ENCODE data around the gene PLSCR4. TPM values are rescaled to one million over a fixed set of nuclear protein-coding genes. Genes with fewer than 3 reads are reported as not detected.

The PLSCR4 gene
- total RNA-seq, 1 donor from 2014 or later = 3.6 TPM

GRCh38 chr3:146195605-146196004 lies 55.3 kb downstream of the PLSCR4 start:
- H3K4me3 ChIP-seq (ENCODE audit: low read depth, low read length) = no peak overlapping the region
- H3K36me3 ChIP-seq (ENCODE audit: control insufficient read depth, insufficient read depth, low read length) = no peaks in the 10 kb centered on the region
- no peak for DNase-seq (ENCODE audit: low read depth)
- H3K27me3 ChIP-seq (ENCODE audit: control insufficient read depth, insufficient read depth, low read length) = no peaks in the 10 kb centered on the region
- no peak for TF ChIP-seq CTCF (IDR thresholded peaks at IDR 0.05; ENCODE audit: insufficient read depth, low read length, poor library complexity, severe bottlenecking)

- Histone ChIP-seq H3K27me3 (ENCODE audit: control insufficient read depth, insufficient read depth, low read length) (no peaks in the 10 kb centered on the region), H3K36me3 (ENCODE audit: control insufficient read depth, insufficient read depth, low read length) (no peaks in the 10 kb centered on the region), H3K4me3 (ENCODE audit: low read depth, low read length) (no peak overlapping the region)
- no peak for TF ChIP-seq CTCF (IDR thresholded peaks at IDR 0.05; ENCODE audit: insufficient read depth, low read length, poor library complexity, severe bottlenecking)
- DNase-seq (ENCODE audit: low read depth) = no peak
These were observed 55.9 kb downstream of the PLSCR4 start for GRCh38 chr3:146195030-146195429.

- no peaks in the 10 kb centered on the region for H3K27me3 ChIP-seq (ENCODE audit: control insufficient read depth, insufficient read depth, low read length)
- no peak for TF ChIP-seq CTCF (IDR thresholded peaks at IDR 0.05; ENCODE audit: insufficient read depth, low read length, poor library complexity, severe bottlenecking)
These were observed 59.9 kb downstream of the PLSCR4 start for GRCh38 chr3:146191051-146191450.

GRCh38 chr3:146189519-146190173 lies 61.3 kb downstream of the PLSCR4 start:
- DNase-seq (ENCODE audit: low read depth) = no peak
- peak; percentile 71 for TF ChIP-seq CTCF (IDR thresholded peaks at IDR 0.05; ENCODE audit: insufficient read depth, low read length, poor library complexity, severe bottlenecking)
- H3K36me3 ChIP-seq (ENCODE audit: control insufficient read depth, insufficient read depth, low read length) = no peaks in the 10 kb centered on the region
- H3K27me3 ChIP-seq (ENCODE audit: control insufficient read depth, insufficient read depth, low read length) = no peaks in the 10 kb centered on the region
- H3K4me3 ChIP-seq (ENCODE audit: low read depth, low read length) = no peak overlapping the region

More at GRCh38 chr3:146191051-146191450, 59.9 kb downstream of the PLSCR4 start:
- DNase-seq (ENCODE audit: low read depth) = no peak
- H3K4me3 ChIP-seq (ENCODE audit: low read depth, low read length) = no peak overlapping the region
- no peaks in the 10 kb centered on the region for H3K36me3 ChIP-seq (ENCODE audit: control insufficient read depth, insufficient read depth, low read length)

- peak; percentile 53 for TF ChIP-seq CTCF (IDR thresholded peaks at IDR 0.05; ENCODE audit: insufficient read depth, low read length, poor library complexity, severe bottlenecking)
- Histone ChIP-seq H3K4me3 (ENCODE audit: low read depth, low read length) (no peak overlapping the region), H3K36me3 (ENCODE audit: control insufficient read depth, insufficient read depth, low read length) (no peaks in the 10 kb centered on the region), H3K27me3 (ENCODE audit: control insufficient read depth, insufficient read depth, low read length) (no peaks in the 10 kb centered on the region)
- DNase-seq (ENCODE audit: low read depth) = no peak
These were observed 63.5 kb downstream of the PLSCR4 start for GRCh38 chr3:146187334-146187950.
